Tibial nerve (tissue), 4 donors: Measurements from ENCODE around the gene TRIM8.

ENCODE experiments used
- CTCF ChIP-seq, 5 experiments: fragments of 200-600 bp in 3 of 5; fragments of 450-650 bp in 2 of 5; sonication (generic) in 3 of 5; IDR thresholded peaks; one replicate each; pipeline ENCODE4 v1.5.1; 2016 to 2019; ENCODE audit warnings: antibody characterized with exemption in 5 of 5, mild to moderate bottlenecking in 3 of 5, moderate library complexity in 2 of 5
- EP300 ChIP-seq, 2 donors: sonication (generic); formaldehyde crosslinking; IDR thresholded peaks; one replicate each; pipeline ENCODE4 v1.6.1; 2017; ENCODE audit warnings: antibody characterized with exemption in 2 of 2, mild to moderate bottlenecking in 1 of 2

GRCh38 chr10:102682416-102682815, 38.1 kb downstream of the TRIM8 start:
- TF ChIP-seq CTCF (IDR thresholded peaks at IDR 0.05) (no peak), EP300 (IDR thresholded peaks at IDR 0.05) (no peak)
